ENCODE data around the gene TEF.

GRCh38 chr22:41407433-41407832 is 25.7 kb downstream of the TEF start:
- TF ChIP-seq EZH2phosphoT487 (IDR thresholded peaks at IDR 0.05; ENCODE audit: borderline replicate concordance, low read depth) = no peak
- TF ChIP-seq, protein P1, sequence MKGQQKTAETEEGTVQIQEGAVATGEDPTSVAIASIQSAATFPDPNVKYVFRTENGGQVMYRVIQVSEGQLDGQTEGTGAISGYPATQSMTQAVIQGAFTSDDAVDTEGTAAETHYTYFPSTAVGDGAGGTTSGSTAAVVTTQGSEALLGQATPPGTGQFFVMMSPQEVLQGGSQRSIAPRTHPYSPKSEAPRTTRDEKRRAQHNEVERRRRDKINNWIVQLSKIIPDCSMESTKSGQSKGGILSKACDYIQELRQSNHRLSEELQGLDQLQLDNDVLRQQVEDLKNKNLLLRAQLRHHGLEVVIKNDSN (IDR thresholded peaks at IDR 0.05; ENCODE audit: borderline replicate concordance, low read depth) = no peak

Measured in SK-N-SH (cell line).